Sigmoid colon (tissue), 7 donors: ENCODE measurements around the gene PRKG1. TPM values are rescaled to one million over a fixed set of nuclear protein-coding genes. Genes with fewer than 3 reads are reported as not detected.

Source experiments
- DNase-seq: peaks from one replicate; pipeline ENCODE4 v3.0.0-alpha.2; 2019
- H3K27ac ChIP-seq, 4 donors: fragments of 200-600 bp; sonication (generic); one replicate each; pipeline ENCODE4 v1.5.1; 2016 to 2019; ENCODE audit warnings: mild to moderate bottlenecking in 1 of 4
- H3K27me3 ChIP-seq, 3 donors: fragments of 200-600 bp; sonication (generic); one replicate each; pipeline ENCODE4 v1.5.1; 2019; ENCODE audit warnings: mild to moderate bottlenecking in 1 of 3
- H3K36me3 ChIP-seq, 4 donors: fragments of 200-600 bp; sonication (generic); one replicate each; pipeline ENCODE4 v1.5.1; 2016 to 2019
- H3K4me1 ChIP-seq, 4 donors: fragments of 200-600 bp; sonication (generic); one replicate each; pipeline ENCODE4 v1.5.1; 2017 to 2019
- H3K4me3 ChIP-seq, 4 donors: fragments of 200-600 bp; sonication (generic); one replicate each; pipeline ENCODE4 v1.5.1; 2017 to 2019; ENCODE audit warnings: mild to moderate bottlenecking in 2 of 4, moderate library complexity in 1 of 4
- H3K9me3 ChIP-seq, 4 donors: fragments of 200-600 bp in 3 of 4; sonication (generic) in 3 of 4; one replicate each; pipeline versions ENCODE4 v1.5.1 to v1.6.1; 2013 to 2019
- CTCF ChIP-seq, 4 experiments: fragments of 450-650 bp in 3 of 4; fragments of 200-600 bp in 1 of 4; IDR thresholded peaks; one replicate each; pipeline ENCODE4 v1.5.1; 2016 to 2019; ENCODE audit warnings: antibody characterized with exemption in 4 of 4, mild to moderate bottlenecking in 3 of 4, moderate library complexity in 2 of 4
- EP300 ChIP-seq, 4 donors: sonication (generic); formaldehyde crosslinking; IDR thresholded peaks; one replicate each; pipeline ENCODE4 v1.6.1; 2017; ENCODE audit warnings: antibody characterized with exemption in 4 of 4
- POLR2A ChIP-seq, 2 donors: fragments of 450-650 bp; IDR thresholded peaks; one replicate each; pipeline ENCODE4 v1.6.1; 2016; ENCODE audit warnings: antibody characterized with exemption in 2 of 2, mild to moderate bottlenecking in 2 of 2, moderate library complexity in 2 of 2
- POLR2AphosphoS5 ChIP-seq, 4 donors: sonication (generic); formaldehyde crosslinking; IDR thresholded peaks; one replicate each; pipeline ENCODE4 v1.6.1; 2017; ENCODE audit warnings: antibody characterized with exemption in 4 of 4
- WGBS, 2 donors: extraction: QIAGEN DNeasy Blood & Tissue Kit; methylation state at CpG; one replicate each; pipeline ENCODE4 v1.1.7; 2013; 5-methylcytosine and 5-hydroxymethylcytosine counted together
- intact Hi-C: fragments of 100-400 bp; cut with DNase I; formaldehyde crosslinking; loops from one replicate; pipeline ENCODE4 v1.15.1; 2023
- polyA plus RNA-seq, 3 donors: library from polyadenylated mRNA; stranded (reverse); fragments of 200-250 nt; gene quantifications; one replicate each; pipeline ENCODE4 v1.2.3, GENCODE V29; 2013
- total RNA-seq, 4 donors: library from RNA; depleted of rRNA; stranded (reverse); fragments of >200 nt; gene quantifications; one replicate each; pipeline ENCODE4 v1.1.0, GENCODE V29; 2016
- donor health status: healthy with polysubstance abuse.
- donor health status: Bipolar disorder and iron deficiency.
- donor health status: healthy.

Gene PRKG1
- total and polyA plus RNA-seq, 7 donors, result 3.7 to 92.9 (median 60.2) TPM

GRCh38 chr10:51935341-51935740 is 861.1 kb downstream of the PRKG1 start:
- Histone ChIP-seq H3K4me3 (no peak overlapping the region), H3K4me1 (peaks cover 0 to 23% (median 10%) of the 10 kb centered on the region in 4 donors), H3K36me3 (no peaks in the 10 kb centered on the region), H3K27ac (no peak overlapping the region), H3K27me3 (no peaks in the 10 kb centered on the region), H3K9me3 (no peaks in the 10 kb centered on the region)
- intact Hi-C loops, result no loop called here
- DNase-seq, result no peak
- WGBS, 2 donors, result 52 to 63% methylated on average over 5 of the region's 5 CpGs
- no peak for TF ChIP-seq POLR2AphosphoS5 (IDR thresholded peaks at IDR 0.05)
- TF ChIP-seq POLR2A (IDR thresholded peaks at IDR 0.05), result no peak
- TF ChIP-seq CTCF (IDR thresholded peaks at IDR 0.05), result no peak
- no peak for TF ChIP-seq EP300 (IDR thresholded peaks at IDR 0.05)

GRCh38 chr10:51937308-51938140 is 863.2 kb downstream of the PRKG1 start:
- Histone ChIP-seq H3K9me3 (no peaks in the 10 kb centered on the region), H3K4me1 (peaks cover 0 to 23% (median 10%) of the 10 kb centered on the region in 4 donors), H3K4me3 (no peak overlapping the region), H3K36me3 (no peaks in the 10 kb centered on the region), H3K27me3 (no peaks in the 10 kb centered on the region), H3K27ac (peak overlapping the region in 2 of 4 donors; percentile 24 to 60)
- WGBS, 2 donors, result 76 to 80% methylated on average over 7 of the region's 7 CpGs
- intact Hi-C loops, result no loop called here
- DNase-seq, result no peak
- TF ChIP-seq POLR2A (IDR thresholded peaks at IDR 0.05) (no peak), CTCF (IDR thresholded peaks at IDR 0.05) (no peak), EP300 (IDR thresholded peaks at IDR 0.05) (no peak), POLR2AphosphoS5 (IDR thresholded peaks at IDR 0.05) (no peak)

GRCh38 chr10:51950371-51950995 is 876.2 kb downstream of the PRKG1 start:
- H3K27ac ChIP-seq, result peak overlapping the region in 3 of 4 donors; percentile 23 to 50 (median 32)
- no peak for DNase-seq
- intact Hi-C loops, result loop anchor here (10.0 kb wide), 1 partner anchor 526 kb away; no protein-coding TSS in a partner anchor

GRCh38 chr10:51950996-51951555 is 876.8 kb downstream of the PRKG1 start:
- DNase-seq, result no peak
- H3K4me1 ChIP-seq, result peaks cover 0 to 37% (median 24%) of the 10 kb centered on the region in 4 donors
- TF ChIP-seq POLR2A (IDR thresholded peaks at IDR 0.05) (no peak), CTCF (IDR thresholded peaks at IDR 0.05) (no peak), POLR2AphosphoS5 (IDR thresholded peaks at IDR 0.05) (no peak), EP300 (IDR thresholded peaks at IDR 0.05) (no peak)
- H3K27me3 ChIP-seq, result no peaks in the 10 kb centered on the region
- H3K4me3 ChIP-seq, result no peak overlapping the region
- no peaks in the 10 kb centered on the region for H3K9me3 ChIP-seq
- intact Hi-C loops, result loop anchor here (10.0 kb wide), 1 partner anchor 526 kb away; no protein-coding TSS in a partner anchor
- no peaks in the 10 kb centered on the region for H3K36me3 ChIP-seq
- WGBS, 2 donors, result 90 to 94% methylated on average over 1 of the region's 1 CpG
- H3K27ac ChIP-seq, result peak overlapping the region in 3 of 4 donors; percentile 32 to 58 (median 50)

More at GRCh38 chr10:51950371-51950995, 876.2 kb downstream of the PRKG1 start:
- H3K4me3 ChIP-seq, result no peak overlapping the region
- peaks cover 0 to 37% (median 24%) of the 10 kb centered on the region in 4 donors for H3K4me1 ChIP-seq
- H3K36me3 ChIP-seq, result no peaks in the 10 kb centered on the region
- no peak for TF ChIP-seq POLR2A (IDR thresholded peaks at IDR 0.05)
- TF ChIP-seq POLR2AphosphoS5 (IDR thresholded peaks at IDR 0.05), result no peak
- TF ChIP-seq EP300 (IDR thresholded peaks at IDR 0.05), result no peak
- no peak for TF ChIP-seq CTCF (IDR thresholded peaks at IDR 0.05)
- WGBS, 2 donors, result 93% methylated on average over 10 of the region's 10 CpGs
- no peaks in the 10 kb centered on the region for H3K9me3 ChIP-seq
- H3K27me3 ChIP-seq, result no peaks in the 10 kb centered on the region
